ENCODE measurements around the gene ORC4. TPM values are rescaled to one million over a fixed set of nuclear protein-coding genes. Genes with fewer than 3 reads are reported as not detected.

Gene ORC4
- total and polyA plus RNA-seq, 3 experiments from 2014 or later, result 34.8 to 39.3 (median 35.4) TPM

GRCh38 chr2:147925886-147926285, 94.7 kb downstream of the ORC4 start:
- no peak overlapping the region for H3K4me3 ChIP-seq (ENCODE audit: low read length)
- peaks cover 0 to 14% (median 8%) of the 10 kb centered on the region in 3 donors for H3K4me1 Mint-ChIP-seq
- no peak overlapping the region for H3K27ac ChIP-seq (ENCODE audit: low read depth, low read length)
- H3K9me3 Mint-ChIP-seq, result no peaks in the 10 kb centered on the region
- H3K27me3 Mint-ChIP-seq, result no peaks in the 10 kb centered on the region
- H3K36me3 Mint-ChIP-seq, result peaks cover 0 to 8% (median 2%) of the 10 kb centered on the region in 3 donors
- DNase-seq, result no peak
- H3K9me3 ChIP-seq (ENCODE audit: low read length), result no peaks in the 10 kb centered on the region
- ChIA-PET CTCF (no interaction called here), POLR2A (no interaction called here)
- peak overlapping the region in 4 of 8 donors; percentile 3 to 73 (median 56) for H3K27ac Mint-ChIP-seq
- H3K36me3 ChIP-seq (ENCODE audit: insufficient read depth, low read length), result no peaks in the 10 kb centered on the region
- H3K27me3 ChIP-seq (ENCODE audit: insufficient read depth, low read length, poor library complexity, severe bottlenecking), result no peaks in the 10 kb centered on the region
- H3K4me1 ChIP-seq (ENCODE audit: insufficient read depth, low read length), result no peaks in the 10 kb centered on the region
- H3K4me3 Mint-ChIP-seq, result no peak overlapping the region

GRCh38 chr2:147924647-147925046, 95.9 kb downstream of the ORC4 start:
- DNase-seq, result no peak
- peaks cover 0 to 10% (median 2%) of the 10 kb centered on the region in 3 donors for H3K36me3 Mint-ChIP-seq
- H3K27ac Mint-ChIP-seq, result no peak overlapping the region
- H3K27me3 Mint-ChIP-seq, result no peaks in the 10 kb centered on the region
- Histone ChIP-seq H3K4me3 (ENCODE audit: low read length) (no peak overlapping the region), H3K27ac (ENCODE audit: low read depth, low read length) (no peak overlapping the region), H3K9me3 (ENCODE audit: low read length) (no peaks in the 10 kb centered on the region), H3K4me1 (ENCODE audit: insufficient read depth, low read length) (no peaks in the 10 kb centered on the region), H3K27me3 (ENCODE audit: insufficient read depth, low read length, poor library complexity, severe bottlenecking) (no peaks in the 10 kb centered on the region), H3K36me3 (ENCODE audit: insufficient read depth, low read length) (no peaks in the 10 kb centered on the region)
- no peak overlapping the region for H3K4me3 Mint-ChIP-seq
- POLR2A ChIA-PET, result no interaction called here
- H3K9me3 Mint-ChIP-seq, result no peaks in the 10 kb centered on the region
- CTCF ChIA-PET, result interaction anchor here (0.6 to 0.7 kb wide), 2 partner anchors 15 to 80 kb away, joined by 3 to 4 read pairs; partner anchors contain the start of gene ACVR2A
- peaks cover 0 to 14% (median 8%) of the 10 kb centered on the region in 3 donors for H3K4me1 Mint-ChIP-seq

GRCh38 chr2:147923846-147924245, 96.7 kb downstream of the ORC4 start:
- Mint-ChIP-seq H3K4me3 (no peak overlapping the region), H3K27ac (no peak overlapping the region), H3K4me1 (peaks cover 0 to 14% (median 8%) of the 10 kb centered on the region in 3 donors), H3K27me3 (peaks cover under 1 to 3% of the 10 kb centered on the region in 2 donors), H3K9me3 (no peaks in the 10 kb centered on the region), H3K36me3 (peaks cover 0 to 8% (median 4%) of the 10 kb centered on the region in 3 donors)
- H3K4me3 ChIP-seq (ENCODE audit: low read length), result no peak overlapping the region
- no peak for DNase-seq
- H3K27ac ChIP-seq (ENCODE audit: low read depth, low read length), result no peak overlapping the region
- H3K9me3 ChIP-seq (ENCODE audit: low read length), result no peaks in the 10 kb centered on the region
- H3K4me1 ChIP-seq (ENCODE audit: insufficient read depth, low read length), result no peaks in the 10 kb centered on the region
- ChIA-PET POLR2A (no interaction called here), CTCF (no interaction called here)
- no peaks in the 10 kb centered on the region for H3K27me3 ChIP-seq (ENCODE audit: insufficient read depth, low read length, poor library complexity, severe bottlenecking)
- H3K36me3 ChIP-seq (ENCODE audit: insufficient read depth, low read length), result no peaks in the 10 kb centered on the region

GRCh38 chr2:147917161-147917560, 103.4 kb downstream of the ORC4 start:
- H3K4me3 ChIP-seq (ENCODE audit: low read length), result no peak overlapping the region
- ChIA-PET POLR2A (no interaction called here), CTCF (no interaction called here)
- H3K27ac Mint-ChIP-seq, result no peak overlapping the region
- no peaks in the 10 kb centered on the region for H3K4me1 ChIP-seq (ENCODE audit: insufficient read depth, low read length)
- H3K9me3 Mint-ChIP-seq, result no peaks in the 10 kb centered on the region
- H3K36me3 ChIP-seq (ENCODE audit: insufficient read depth, low read length), result no peaks in the 10 kb centered on the region
- H3K36me3 Mint-ChIP-seq, result peaks cover 0 to 7% (median 2%) of the 10 kb centered on the region in 3 donors
- no peaks in the 10 kb centered on the region for H3K27me3 ChIP-seq (ENCODE audit: insufficient read depth, low read length, poor library complexity, severe bottlenecking)
- H3K4me1 Mint-ChIP-seq, result no peaks in the 10 kb centered on the region
- no peak for DNase-seq
- H3K9me3 ChIP-seq (ENCODE audit: low read length), result no peaks in the 10 kb centered on the region
- peaks cover 9 to 10% of the 10 kb centered on the region in 2 donors for H3K27me3 Mint-ChIP-seq
- H3K27ac ChIP-seq (ENCODE audit: low read depth, low read length), result no peak overlapping the region
- no peak overlapping the region for H3K4me3 Mint-ChIP-seq

GRCh38 chr2:147916723-147917122, 103.8 kb downstream of the ORC4 start:
- DNase-seq, result no peak
- CTCF ChIA-PET, result no interaction called here

GRCh38 chr2:147916067-147916466, 104.5 kb downstream of the ORC4 start:
- Histone ChIP-seq H3K27ac (ENCODE audit: low read depth, low read length) (no peak overlapping the region), H3K36me3 (ENCODE audit: insufficient read depth, low read length) (no peaks in the 10 kb centered on the region), H3K27me3 (ENCODE audit: insufficient read depth, low read length, poor library complexity, severe bottlenecking) (no peaks in the 10 kb centered on the region), H3K4me1 (ENCODE audit: insufficient read depth, low read length) (no peaks in the 10 kb centered on the region), H3K4me3 (ENCODE audit: low read length) (no peak overlapping the region), H3K9me3 (ENCODE audit: low read length) (no peaks in the 10 kb centered on the region)
- no peak for DNase-seq
- Mint-ChIP-seq H3K9me3 (no peaks in the 10 kb centered on the region), H3K27me3 (peaks cover 9 to 10% of the 10 kb centered on the region in 2 donors), H3K4me3 (no peak overlapping the region), H3K36me3 (peaks cover 0 to 7% (median 2%) of the 10 kb centered on the region in 3 donors), H3K4me1 (no peaks in the 10 kb centered on the region), H3K27ac (no peak overlapping the region)
- CTCF ChIA-PET, result no interaction called here
- POLR2A ChIA-PET, result no interaction called here

More at GRCh38 chr2:147916723-147917122, 103.8 kb downstream of the ORC4 start:
- Mint-ChIP-seq H3K27me3 (peaks cover 9 to 10% of the 10 kb centered on the region in 2 donors), H3K4me3 (no peak overlapping the region), H3K9me3 (no peaks in the 10 kb centered on the region), H3K27ac (no peak overlapping the region), H3K4me1 (no peaks in the 10 kb centered on the region), H3K36me3 (peaks cover 0 to 7% (median 2%) of the 10 kb centered on the region in 3 donors)
- no peak overlapping the region for H3K27ac ChIP-seq (ENCODE audit: low read depth, low read length)
- POLR2A ChIA-PET, result no interaction called here
- no peaks in the 10 kb centered on the region for H3K9me3 ChIP-seq (ENCODE audit: low read length)
- H3K27me3 ChIP-seq (ENCODE audit: insufficient read depth, low read length, poor library complexity, severe bottlenecking), result no peaks in the 10 kb centered on the region
- H3K4me3 ChIP-seq (ENCODE audit: low read length), result no peak overlapping the region
- no peaks in the 10 kb centered on the region for H3K36me3 ChIP-seq (ENCODE audit: insufficient read depth, low read length)
- H3K4me1 ChIP-seq (ENCODE audit: insufficient read depth, low read length), result no peaks in the 10 kb centered on the region

GRCh38 chr2:147913701-147914480, 106.6 kb downstream of the ORC4 start:
- no peaks in the 10 kb centered on the region for H3K36me3 ChIP-seq (ENCODE audit: insufficient read depth, low read length)
- H3K27ac ChIP-seq (ENCODE audit: low read depth, low read length), result no peak overlapping the region
- H3K9me3 ChIP-seq (ENCODE audit: low read length), result no peaks in the 10 kb centered on the region
- Mint-ChIP-seq H3K36me3 (peaks cover 0 to 5% (median 0%) of the 10 kb centered on the region in 3 donors), H3K27me3 (peaks cover 7 to 10% of the 10 kb centered on the region in 2 donors), H3K27ac (no peak overlapping the region), H3K4me3 (no peak overlapping the region), H3K4me1 (peaks cover 0 to 10% (median 0%) of the 10 kb centered on the region in 3 donors), H3K9me3 (no peaks in the 10 kb centered on the region)
- DNase-seq, result no peak
- no peaks in the 10 kb centered on the region for H3K27me3 ChIP-seq (ENCODE audit: insufficient read depth, low read length, poor library complexity, severe bottlenecking)
- ChIA-PET CTCF (no interaction called here), POLR2A (no interaction called here)
- H3K4me3 ChIP-seq (ENCODE audit: low read length), result no peak overlapping the region
- no peaks in the 10 kb centered on the region for H3K4me1 ChIP-seq (ENCODE audit: insufficient read depth, low read length)

- H3K36me3 ChIP-seq (ENCODE audit: insufficient read depth, low read length), result no peaks in the 10 kb centered on the region
- ChIA-PET CTCF (interaction anchor here (1.1 to 2.2 kb wide), 4 partner anchors 9 to 866 kb away, joined by 3 to 11 read pairs (median 6); no protein-coding TSS in a partner anchor), POLR2A (no interaction called here)
- Mint-ChIP-seq H3K36me3 (peaks cover 0 to 6% (median 0%) of the 10 kb centered on the region in 3 donors), H3K4me3 (no peak overlapping the region), H3K27me3 (peaks cover 4 to 7% of the 10 kb centered on the region in 2 donors), H3K9me3 (no peaks in the 10 kb centered on the region), H3K27ac (no peak overlapping the region), H3K4me1 (peaks cover 0 to 10% (median 0%) of the 10 kb centered on the region in 3 donors)
- H3K4me1 ChIP-seq (ENCODE audit: insufficient read depth, low read length), result no peaks in the 10 kb centered on the region
- H3K9me3 ChIP-seq (ENCODE audit: low read length), result no peaks in the 10 kb centered on the region
- H3K4me3 ChIP-seq (ENCODE audit: low read length), result no peak overlapping the region
- H3K27me3 ChIP-seq (ENCODE audit: insufficient read depth, low read length, poor library complexity, severe bottlenecking), result no peaks in the 10 kb centered on the region
- no peak overlapping the region for H3K27ac ChIP-seq (ENCODE audit: low read depth, low read length)
- DNase-seq, result peak in 3 of 5 donors; percentile 36 to 44 (median 37)
These were observed 109.5 kb downstream of the ORC4 start for GRCh38 chr2:147910990-147911473.

All from CD8-positive, alpha-beta memory T cell (primary cell).